HG03565 (cell line): ENCODE results near the gene PKP4.
"Not testable (repeated sequence)": the region's sequence is repeated elsewhere in the genome, so short reads cannot be mapped to it uniquely, and the experiment has no call there.

ENCODE experiments used
- ATAC-seq: cut with Tn5 transposase; IDR thresholded peaks from one replicate; pipeline ENCODE4 v1.9.1; 2021; ENCODE audit warnings: mild to moderate bottlenecking, moderate library complexity; ENCODE audit not compliant: unreplicated experiment

PKP4 gene

GRCh38 chr2:158456309-158457066 lies at the start of gene PKP4, which contains the start of gene CCDC148:
Gene PKP4 (plus strand): TSS chr2:158456952. CDS start chr2:158533185, 76,233 bp downstream.
Gene CCDC148 (minus strand): TSS chr2:158456753. CDS start chr2:158456439, 314 bp downstream.
- peak; percentile 95 for ATAC-seq

GRCh38 chr2:158407031-158407430 lies 49.7 kb upstream of the PKP4 start:
- ATAC-seq: no peak

- no peak for ATAC-seq
Measured at GRCh38 chr2:158410132-158410531, 46.6 kb upstream of the PKP4 start.

- no peak for ATAC-seq
Measured at GRCh38 chr2:158411748-158412147, 45.0 kb upstream of the PKP4 start.

GRCh38 chr2:158412206-158412605 lies 44.5 kb upstream of the PKP4 start:
- ATAC-seq: no peak

- ATAC-seq: no peak
Measured at GRCh38 chr2:158413581-158413980, 43.2 kb upstream of the PKP4 start.

GRCh38 chr2:158414538-158414937 lies 42.2 kb upstream of the PKP4 start:
- no peak for ATAC-seq

- no peak for ATAC-seq
Measured at GRCh38 chr2:158432117-158432516, 24.6 kb upstream of the PKP4 start.

GRCh38 chr2:158433716-158434115 lies 23.0 kb upstream of the PKP4 start:
- not testable (repeated sequence) for ATAC-seq

- not testable (repeated sequence) for ATAC-seq
Measured at GRCh38 chr2:158439062-158439461, 17.7 kb upstream of the PKP4 start.

- no peak for ATAC-seq
Measured at GRCh38 chr2:158443606-158444005, 13.1 kb upstream of the PKP4 start.

GRCh38 chr2:158457092-158457825 lies 507 bp downstream of the PKP4 start:
- peak; percentile 10 for ATAC-seq

GRCh38 chr2:158457826-158458616 lies 1.3 kb downstream of the PKP4 start:
- ATAC-seq: peak; percentile 36

- ATAC-seq: no peak
Measured at GRCh38 chr2:158458617-158458920, 1.8 kb downstream of the PKP4 start.

GRCh38 chr2:158459161-158460003 lies 2.6 kb downstream of the PKP4 start:
- ATAC-seq: no peak

GRCh38 chr2:158460632-158461297 lies 4.0 kb downstream of the PKP4 start:
- ATAC-seq: no peak

- no peak for ATAC-seq
Measured at GRCh38 chr2:158463496-158464095, 6.8 kb downstream of the PKP4 start.

GRCh38 chr2:158464426-158465281 lies 7.9 kb downstream of the PKP4 start:
- ATAC-seq: peak; percentile 67

- ATAC-seq: no peak
Measured at GRCh38 chr2:158467248-158467647, 10.5 kb downstream of the PKP4 start.
